Suprapubic skin (tissue), 4 donors: ENCODE results near the gene NHLRC4. TPM values are rescaled to one million over a fixed set of nuclear protein-coding genes. Genes with fewer than 3 reads are reported as not detected.

Experiments used
- DNase-seq, 2 donors: peaks; one replicate each; pipeline ENCODE4 v3.0.0-alpha.2; 2019; ENCODE audit warnings: low spot score in 2 of 2
- H3K27ac ChIP-seq: fragments of 200-600 bp; sonication (generic); one replicate; pipeline ENCODE4 v1.5.1; 2019
- H3K27me3 ChIP-seq: fragments of 200-600 bp; sonication (generic); one replicate; pipeline ENCODE4 v1.5.1; 2019
- H3K36me3 ChIP-seq: fragments of 200-600 bp; sonication (generic); one replicate; pipeline ENCODE4 v1.5.1; 2019
- H3K4me1 ChIP-seq: fragments of 200-600 bp; sonication (generic); one replicate; pipeline ENCODE4 v1.5.1; 2019
- H3K4me3 ChIP-seq: fragments of 200-600 bp; sonication (generic); one replicate; pipeline ENCODE4 v1.5.1; 2019; ENCODE audit warnings: mild to moderate bottlenecking
- H3K9me3 ChIP-seq: fragments of 200-600 bp; sonication (generic); one replicate; pipeline ENCODE4 v1.5.1; 2019
- CTCF ChIP-seq, 2 donors: fragments of 200-600 bp in 1 of 2; fragments of 450-650 bp in 1 of 2; sonication (generic) in 1 of 2; IDR thresholded peaks; one replicate each; pipeline ENCODE4 v1.5.1; 2016 to 2019; ENCODE audit warnings: antibody characterized with exemption in 2 of 2, mild to moderate bottlenecking in 1 of 2, moderate library complexity in 1 of 2
- EP300 ChIP-seq: sonication (generic); formaldehyde crosslinking; IDR thresholded peaks from one replicate; pipeline ENCODE4 v1.6.1; 2017; ENCODE audit warnings: antibody characterized with exemption
- POLR2A ChIP-seq, 2 donors: fragments of 450-650 bp; IDR thresholded peaks; one replicate each; pipeline ENCODE4 v1.6.1; 2017; ENCODE audit warnings: antibody characterized with exemption in 2 of 2, mild to moderate bottlenecking in 2 of 2, moderate library complexity in 2 of 2
- POLR2AphosphoS5 ChIP-seq, 3 donors: sonication (generic); formaldehyde crosslinking; IDR thresholded peaks; one replicate each; pipeline ENCODE4 v1.6.1; 2017; ENCODE audit warnings: antibody characterized with exemption in 3 of 3
- WGBS: methylation state at CpG from one replicate; pipeline ENCODE4 v1.1.5; 2018; 5-methylcytosine and 5-hydroxymethylcytosine counted together
- total RNA-seq, 4 donors: library from RNA; depleted of rRNA; stranded (reverse); fragments of >200 nt; gene quantifications; one replicate each; pipeline ENCODE4 v1.1.0, GENCODE V29; 2016

NHLRC4 gene
- total RNA-seq, 4 donors from 2014 or later = 0.29 to 0.79 (median 0.35) TPM

- Histone ChIP-seq H3K9me3 (no peaks in the 10 kb centered on the region), H3K27ac (no peak overlapping the region), H3K27me3 (no peaks in the 10 kb centered on the region), H3K36me3 (peaks cover 42% of the 10 kb centered on the region), H3K4me3 (no peak overlapping the region), H3K4me1 (peaks cover 6% of the 10 kb centered on the region)
- 90% methylated on average over 19 of the region's 24 CpGs for WGBS
- no peak for DNase-seq
- no peak for TF ChIP-seq CTCF (IDR thresholded peaks at IDR 0.05)
Observed at GRCh38 chr16:578232-578869, 11.5 kb downstream of the NHLRC4 start.

GRCh38 chr16:578870-579405 lies 12.1 kb downstream of the NHLRC4 start:
- no peak overlapping the region for H3K4me3 ChIP-seq
- peak; percentile 22 to 73 for TF ChIP-seq CTCF (IDR thresholded peaks at IDR 0.05)
- no peak for TF ChIP-seq EP300
- no peak overlapping the region for H3K27ac ChIP-seq
- peaks cover 10% of the 10 kb centered on the region for H3K4me1 ChIP-seq
- no peak for DNase-seq
- H3K9me3 ChIP-seq = no peaks in the 10 kb centered on the region
- peaks cover 37% of the 10 kb centered on the region for H3K36me3 ChIP-seq
- no peaks in the 10 kb centered on the region for H3K27me3 ChIP-seq
- WGBS = 54% methylated on average over 17 of the region's 34 CpGs

GRCh38 chr16:580141-580945 lies 13.5 kb downstream of the NHLRC4 start:
- H3K4me1 ChIP-seq = peaks cover 16% of the 10 kb centered on the region
- H3K4me3 ChIP-seq = no peak overlapping the region
- no peaks in the 10 kb centered on the region for H3K9me3 ChIP-seq
- TF ChIP-seq POLR2A (IDR thresholded peaks at IDR 0.05) (no peak), EP300 (no peak), POLR2AphosphoS5 (IDR thresholded peaks at IDR 0.05) (no peak), CTCF (IDR thresholded peaks at IDR 0.05) (no peak)
- H3K27ac ChIP-seq = no peak overlapping the region
- no peaks in the 10 kb centered on the region for H3K27me3 ChIP-seq
- DNase-seq = no peak
- H3K36me3 ChIP-seq = peaks cover 22% of the 10 kb centered on the region
- WGBS = 71% methylated on average over 9 of the region's 27 CpGs

- DNase-seq = no peak
- Histone ChIP-seq H3K4me1 (peaks cover 16% of the 10 kb centered on the region), H3K27ac (no peak overlapping the region), H3K4me3 (no peak overlapping the region), H3K36me3 (peaks cover 16% of the 10 kb centered on the region), H3K9me3 (no peaks in the 10 kb centered on the region), H3K27me3 (no peaks in the 10 kb centered on the region)
- 95% methylated on average over 14 of the region's 19 CpGs for WGBS
- TF ChIP-seq POLR2A (IDR thresholded peaks at IDR 0.05) (no peak), POLR2AphosphoS5 (IDR thresholded peaks at IDR 0.05) (no peak), CTCF (IDR thresholded peaks at IDR 0.05) (no peak), EP300 (no peak)
Observed at GRCh38 chr16:580946-581498, 14.2 kb downstream of the NHLRC4 start.

GRCh38 chr16:582218-582613 lies 15.4 kb downstream of the NHLRC4 start:
- H3K9me3 ChIP-seq = no peaks in the 10 kb centered on the region
- H3K27ac ChIP-seq = no peak overlapping the region
- WGBS = no CpG with 5 or more reads among the region's 18 CpGs
- DNase-seq = no peak
- no peak overlapping the region for H3K4me3 ChIP-seq
- TF ChIP-seq POLR2A (IDR thresholded peaks at IDR 0.05) (no peak), EP300 (no peak), POLR2AphosphoS5 (IDR thresholded peaks at IDR 0.05) (no peak), CTCF (IDR thresholded peaks at IDR 0.05) (no peak)
- H3K36me3 ChIP-seq = peaks cover 15% of the 10 kb centered on the region
- H3K4me1 ChIP-seq = peaks cover 24% of the 10 kb centered on the region
- H3K27me3 ChIP-seq = no peaks in the 10 kb centered on the region
